ENCODE data around the gene IL17RA. TPM values are rescaled to one million over a fixed set of nuclear protein-coding genes. Genes with fewer than 3 reads are reported as not detected.
"Not testable (repeated sequence)": the region's sequence is repeated elsewhere in the genome, so short reads cannot be mapped to it uniquely, and the experiment has no call there.

The IL17RA gene
- total RNA-seq, 1 donor: 7.3 TPM

- DNase-seq (ENCODE audit: low read depth): no peak
- no peak overlapping the region for H3K4me3 ChIP-seq (ENCODE audit: low read depth, low read length)
- TF ChIP-seq CTCF (IDR thresholded peaks at IDR 0.05; ENCODE audit: insufficient read depth, low read depth, low read length): no peak
Observed at GRCh38 chr22:17143101-17143500, 58.3 kb downstream of the IL17RA start.

- DNase-seq (ENCODE audit: low read depth): no peak
- H3K4me3 ChIP-seq (ENCODE audit: low read depth, low read length): no peak overlapping the region
- TF ChIP-seq CTCF (IDR thresholded peaks at IDR 0.05; ENCODE audit: insufficient read depth, low read depth, low read length): no peak
Observed at GRCh38 chr22:17143826-17144225, 59.0 kb downstream of the IL17RA start.

- DNase-seq (ENCODE audit: low read depth): no peak
- TF ChIP-seq CTCF (IDR thresholded peaks at IDR 0.05; ENCODE audit: insufficient read depth, low read depth, low read length): no peak
- no peak overlapping the region for H3K4me3 ChIP-seq (ENCODE audit: low read depth, low read length)
Observed at GRCh38 chr22:17145021-17145680, 60.4 kb downstream of the IL17RA start.

GRCh38 chr22:17147458-17147857, 62.7 kb downstream of the IL17RA start:
- not testable (repeated sequence) for DNase-seq (ENCODE audit: low read depth); H3K4me3 ChIP-seq (ENCODE audit: low read depth, low read length)

- no peak for TF ChIP-seq CTCF (IDR thresholded peaks at IDR 0.05; ENCODE audit: insufficient read depth, low read depth, low read length)
- no peak overlapping the region for H3K4me3 ChIP-seq (ENCODE audit: low read depth, low read length)
- DNase-seq (ENCODE audit: low read depth): no peak
Observed at GRCh38 chr22:17149076-17149815, 64.4 kb downstream of the IL17RA start.

- no peak for DNase-seq (ENCODE audit: low read depth)
- TF ChIP-seq CTCF (IDR thresholded peaks at IDR 0.05; ENCODE audit: insufficient read depth, low read depth, low read length): no peak
- H3K4me3 ChIP-seq (ENCODE audit: low read depth, low read length): no peak overlapping the region
Observed at GRCh38 chr22:17152340-17152739, 67.5 kb downstream of the IL17RA start.

- TF ChIP-seq CTCF (IDR thresholded peaks at IDR 0.05; ENCODE audit: insufficient read depth, low read depth, low read length): no peak
- H3K4me3 ChIP-seq (ENCODE audit: low read depth, low read length): no peak overlapping the region
- DNase-seq (ENCODE audit: low read depth): no peak
Observed at GRCh38 chr22:17152971-17153370, 68.2 kb downstream of the IL17RA start.
